Left ventricle myocardium inferior (tissue), 1 donor: ENCODE results near the gene AMOT. TPM values are rescaled to one million over a fixed set of nuclear protein-coding genes. Genes with fewer than 3 reads are reported as not detected.

Experiments
- DNase-seq: peaks from one replicate; pipeline ENCODE4 v3.0.0-alpha.2; 2020
- H3K27ac ChIP-seq: fragments of 200-600 bp; replicated peaks from 2 replicates; pipeline ENCODE4 v1.8.0; 2021
- H3K27me3 ChIP-seq: fragments of 200-600 bp; 2 replicates; pipeline ENCODE4 v1.8.0; 2021; ENCODE audit warnings: low read depth
- H3K36me3 ChIP-seq: fragments of 200-600 bp; 2 replicates; pipeline ENCODE4 v1.8.0; 2021
- H3K4me1 ChIP-seq: fragments of 200-600 bp; 2 replicates; pipeline ENCODE4 v1.8.0; 2021
- H3K4me3 ChIP-seq: fragments of 200-600 bp; 2 replicates; pipeline ENCODE4 v1.8.0; 2021; ENCODE audit warnings: mild to moderate bottlenecking, moderate library complexity
- H3K9me3 ChIP-seq: fragments of 200-600 bp; replicated peaks from 2 replicates; pipeline ENCODE4 v1.8.0; 2021
- intact Hi-C: fragments of 100-400 bp; cut with micrococcal nuclease; formaldehyde crosslinking; loops from one replicate; pipeline ENCODE4 v1.11.0; 2022
- total RNA-seq: library from RNA; stranded (reverse); fragmentation: NEBNext Ultra II Directional; extraction: Animal tissue kit (Norgen Biotek cat#: 25700); gene quantifications from one replicate; pipeline ENCODE4 v1.2.1, GENCODE V29; 2021
- TF ChIP-seq, protein P1 (sequence below): fragments of 200-600 bp; IDR thresholded peaks from 2 replicates; pipeline ENCODE4 v1.8.0; 2021; ENCODE audit warnings: antibody characterized with exemption, mild to moderate bottlenecking, borderline replicate concordance
- donor health status: DM: no; HTN: yes; CAD: no; lungs with severe emphysema.

The AMOT gene
- total RNA-seq, 1 donor from 2014 or later, result 6.1 TPM

GRCh38 chrX:112769034-112769433 is 71.6 kb downstream of the AMOT start:
- no peaks in the 10 kb centered on the region for H3K9me3 ChIP-seq
- no peak overlapping the region for H3K27ac ChIP-seq
- TF ChIP-seq, protein P1, sequence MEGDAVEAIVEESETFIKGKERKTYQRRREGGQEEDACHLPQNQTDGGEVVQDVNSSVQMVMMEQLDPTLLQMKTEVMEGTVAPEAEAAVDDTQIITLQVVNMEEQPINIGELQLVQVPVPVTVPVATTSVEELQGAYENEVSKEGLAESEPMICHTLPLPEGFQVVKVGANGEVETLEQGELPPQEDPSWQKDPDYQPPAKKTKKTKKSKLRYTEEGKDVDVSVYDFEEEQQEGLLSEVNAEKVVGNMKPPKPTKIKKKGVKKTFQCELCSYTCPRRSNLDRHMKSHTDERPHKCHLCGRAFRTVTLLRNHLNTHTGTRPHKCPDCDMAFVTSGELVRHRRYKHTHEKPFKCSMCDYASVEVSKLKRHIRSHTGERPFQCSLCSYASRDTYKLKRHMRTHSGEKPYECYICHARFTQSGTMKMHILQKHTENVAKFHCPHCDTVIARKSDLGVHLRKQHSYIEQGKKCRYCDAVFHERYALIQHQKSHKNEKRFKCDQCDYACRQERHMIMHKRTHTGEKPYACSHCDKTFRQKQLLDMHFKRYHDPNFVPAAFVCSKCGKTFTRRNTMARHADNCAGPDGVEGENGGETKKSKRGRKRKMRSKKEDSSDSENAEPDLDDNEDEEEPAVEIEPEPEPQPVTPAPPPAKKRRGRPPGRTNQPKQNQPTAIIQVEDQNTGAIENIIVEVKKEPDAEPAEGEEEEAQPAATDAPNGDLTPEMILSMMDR, result no peak
- H3K36me3 ChIP-seq, result no peaks in the 10 kb centered on the region
- no peaks in the 10 kb centered on the region for H3K27me3 ChIP-seq
- H3K4me3 ChIP-seq, result no peak overlapping the region
- no peak for DNase-seq
- no peaks in the 10 kb centered on the region for H3K4me1 ChIP-seq
- intact Hi-C loops, result no loop called here

- Histone ChIP-seq H3K27ac (no peak overlapping the region), H3K9me3 (no peaks in the 10 kb centered on the region), H3K4me1 (no peaks in the 10 kb centered on the region), H3K36me3 (no peaks in the 10 kb centered on the region), H3K4me3 (no peak overlapping the region), H3K27me3 (no peaks in the 10 kb centered on the region)
- TF ChIP-seq, protein P1, result no peak
- intact Hi-C loops, result no loop called here
- DNase-seq, result no peak
These were observed 72.1 kb downstream of the AMOT start for GRCh38 chrX:112768563-112768962.

GRCh38 chrX:112766774-112767173 is 73.9 kb downstream of the AMOT start:
- Histone ChIP-seq H3K4me1 (no peaks in the 10 kb centered on the region), H3K4me3 (no peak overlapping the region), H3K27ac (no peak overlapping the region), H3K27me3 (no peaks in the 10 kb centered on the region), H3K9me3 (no peaks in the 10 kb centered on the region), H3K36me3 (no peaks in the 10 kb centered on the region)
- DNase-seq, result no peak
- intact Hi-C loops, result no loop called here
- TF ChIP-seq, protein P1, result no peak

DNA sequence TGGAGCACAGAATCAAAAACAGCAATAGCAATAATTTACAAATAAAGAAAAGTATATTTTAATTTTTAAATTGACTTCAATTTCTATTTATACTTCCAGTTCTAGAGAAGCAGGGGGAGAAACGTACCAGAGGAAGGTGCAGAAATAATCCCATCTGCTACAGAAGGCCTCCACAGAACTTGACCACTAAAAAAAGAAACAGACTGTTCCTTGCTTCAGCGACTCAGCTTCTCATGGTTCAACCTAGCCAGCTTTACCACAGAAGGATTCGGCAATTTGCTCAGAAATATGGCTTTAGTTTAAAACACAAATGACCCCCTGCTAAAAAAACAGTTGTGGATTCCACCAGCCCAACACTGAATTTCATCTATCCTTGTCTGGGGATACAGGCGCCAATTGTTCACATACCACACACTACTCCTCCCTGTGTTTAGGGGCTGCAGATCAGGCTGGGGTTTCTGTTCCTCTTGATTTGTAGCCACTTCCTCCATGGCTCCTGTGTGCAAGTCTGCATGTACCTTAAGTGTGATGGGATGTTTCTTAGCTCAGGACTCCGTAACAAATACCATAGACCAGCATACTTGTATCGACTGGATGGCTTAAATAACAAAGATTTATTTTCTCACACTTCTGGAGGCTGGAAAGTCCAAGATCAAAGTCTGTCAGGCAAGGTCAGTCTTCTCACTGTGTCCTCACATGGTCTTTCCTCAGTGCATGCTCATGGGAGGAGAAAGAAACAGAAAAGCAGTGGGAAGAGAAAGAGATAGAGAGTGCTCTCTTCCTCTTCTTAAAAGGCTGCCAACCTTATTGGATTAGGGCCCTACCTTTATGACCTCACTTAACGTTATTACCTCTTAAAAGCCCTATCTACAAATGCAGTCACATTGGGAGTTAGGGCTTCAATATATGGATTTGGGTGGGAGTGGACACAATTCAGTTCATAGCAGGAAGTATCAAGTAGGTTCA is 79.1 kb downstream of the AMOT start:
- intact Hi-C loops, result no loop called here
- Histone ChIP-seq H3K36me3 (no peaks in the 10 kb centered on the region), H3K4me3 (no peak overlapping the region), H3K9me3 (no peaks in the 10 kb centered on the region), H3K27me3 (no peaks in the 10 kb centered on the region), H3K4me1 (no peaks in the 10 kb centered on the region), H3K27ac (no peak overlapping the region)
- TF ChIP-seq, protein P1, result no peak
- no peak for DNase-seq

GRCh38 chrX:112760697-112761096 is 79.9 kb downstream of the AMOT start:
- H3K27ac ChIP-seq, result no peak overlapping the region
- no peaks in the 10 kb centered on the region for H3K36me3 ChIP-seq
- no peaks in the 10 kb centered on the region for H3K27me3 ChIP-seq
- TF ChIP-seq, protein P1, result no peak
- H3K9me3 ChIP-seq, result no peaks in the 10 kb centered on the region
- no peaks in the 10 kb centered on the region for H3K4me1 ChIP-seq
- no peak overlapping the region for H3K4me3 ChIP-seq
- no peak for DNase-seq
- intact Hi-C loops, result no loop called here
